GM19025 (cell line): Measurements from ENCODE around the gene RALBP1.
"Not testable (repeated sequence)": the region's sequence is repeated elsewhere in the genome, so short reads cannot be mapped to it uniquely, and the experiment has no call there.

Experiments
- ATAC-seq: cut with Tn5 transposase; IDR thresholded peaks from one replicate; pipeline ENCODE4 v1.9.1; 2021; ENCODE audit warnings: mild to moderate bottlenecking, low read depth, moderate library complexity; ENCODE audit not compliant: unreplicated experiment

The RALBP1 gene

DNA sequence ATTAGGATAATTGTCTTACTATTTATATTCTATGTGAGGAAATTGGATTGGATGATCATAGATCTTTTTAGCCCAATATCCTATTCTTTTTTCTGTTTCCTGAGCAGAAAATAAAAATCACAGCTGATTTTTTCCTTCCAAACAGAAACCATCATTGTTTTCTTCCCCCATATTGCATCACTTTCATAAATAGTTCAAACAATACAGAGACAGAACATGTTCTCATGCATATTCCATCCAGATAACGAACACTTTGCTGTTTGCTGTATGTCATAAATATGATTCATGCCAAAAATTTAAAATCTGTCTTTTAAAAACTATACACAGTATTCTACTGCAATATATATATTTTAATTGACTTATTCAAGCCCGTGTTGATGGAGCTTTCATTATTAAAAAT, 22.0 kb upstream of the RALBP1 start:
- ATAC-seq = no peak

DNA sequence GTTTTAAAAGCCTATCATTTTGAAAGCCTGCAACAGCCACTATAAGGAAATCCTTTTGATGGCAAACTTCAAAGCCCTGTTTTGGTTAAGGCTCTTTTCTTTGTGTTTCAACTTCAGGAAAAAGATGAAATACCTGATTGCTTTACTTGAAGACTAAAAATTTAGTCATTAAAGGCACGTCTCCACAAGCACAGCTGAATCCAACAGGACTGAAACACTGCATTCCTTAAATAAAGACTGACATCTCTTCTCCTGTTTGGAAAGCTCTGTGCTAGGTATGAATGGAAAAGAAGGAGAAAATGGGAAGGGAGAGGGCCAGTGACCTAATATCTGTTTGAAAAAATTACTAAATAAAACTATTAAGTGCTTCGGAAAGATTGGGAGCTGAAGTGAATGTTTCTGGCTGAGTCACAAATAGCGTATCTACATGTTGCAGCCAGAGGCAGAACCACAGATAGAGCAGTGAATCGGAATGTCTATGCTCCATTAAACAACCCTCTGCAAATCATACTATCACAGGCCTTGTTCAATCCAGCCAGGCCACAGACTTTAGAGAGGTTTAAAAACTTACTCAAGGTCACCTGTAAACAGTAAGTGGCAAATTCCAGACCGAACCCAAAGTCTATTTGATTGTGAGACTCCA, 21.1 kb upstream of the RALBP1 start:
- ATAC-seq = no peak

DNA sequence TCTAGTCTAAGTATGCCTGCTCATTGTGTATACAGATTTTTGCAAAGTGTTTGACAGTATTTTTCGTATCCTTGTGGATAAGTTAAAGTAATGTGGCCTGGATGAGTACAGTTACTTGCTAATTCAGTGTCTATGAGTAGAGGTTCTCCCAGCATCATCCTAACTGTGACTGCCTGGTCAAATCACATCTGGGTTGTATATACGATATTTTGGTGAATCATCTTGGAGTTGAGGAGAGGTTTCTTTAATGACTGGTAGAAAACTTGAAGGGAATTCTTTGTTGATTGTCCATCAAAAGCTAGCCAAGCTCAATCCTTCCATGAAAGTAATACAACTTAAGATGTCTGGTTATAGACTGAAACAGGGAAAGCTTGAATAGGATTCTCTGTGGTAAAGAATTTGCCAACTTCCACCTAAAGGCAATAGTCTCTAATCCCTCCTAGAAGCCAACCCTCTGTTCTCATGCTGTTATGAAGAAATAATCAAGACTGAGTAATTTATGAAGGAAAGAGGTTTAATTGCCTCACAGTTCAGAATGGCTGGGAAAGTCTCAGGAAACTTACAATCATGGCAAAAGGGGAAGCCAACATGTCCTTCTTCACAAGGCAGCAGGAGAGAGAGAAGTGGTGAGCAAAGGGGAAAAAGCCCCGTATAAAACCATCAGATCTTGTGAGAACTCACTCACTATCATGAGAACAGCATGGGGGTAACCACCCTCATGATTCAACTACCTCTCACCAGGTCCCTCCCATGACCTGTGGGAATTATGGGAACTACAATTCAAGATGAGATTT, 19.4 kb upstream of the RALBP1 start:
- no peak for ATAC-seq

DNA sequence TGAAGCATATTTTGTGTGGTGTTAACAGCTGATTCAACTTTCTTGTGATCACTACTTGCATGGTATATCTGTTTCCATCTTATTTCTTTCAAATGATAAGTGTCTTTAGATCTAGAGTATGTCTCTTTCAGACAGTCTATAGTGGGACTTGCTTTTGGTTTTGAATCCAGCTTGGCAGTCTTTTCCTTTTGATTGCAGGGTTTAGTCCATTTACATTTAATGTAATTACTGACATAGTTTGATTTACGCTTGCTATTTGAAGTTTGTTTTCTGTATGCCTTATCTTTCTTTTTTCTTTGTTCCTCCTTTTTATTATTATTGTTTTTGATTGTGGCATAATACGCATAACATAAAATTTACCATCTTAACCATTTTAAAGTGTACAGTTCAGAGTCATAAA, 9.2 kb upstream of the RALBP1 start:
- no peak for ATAC-seq

DNA sequence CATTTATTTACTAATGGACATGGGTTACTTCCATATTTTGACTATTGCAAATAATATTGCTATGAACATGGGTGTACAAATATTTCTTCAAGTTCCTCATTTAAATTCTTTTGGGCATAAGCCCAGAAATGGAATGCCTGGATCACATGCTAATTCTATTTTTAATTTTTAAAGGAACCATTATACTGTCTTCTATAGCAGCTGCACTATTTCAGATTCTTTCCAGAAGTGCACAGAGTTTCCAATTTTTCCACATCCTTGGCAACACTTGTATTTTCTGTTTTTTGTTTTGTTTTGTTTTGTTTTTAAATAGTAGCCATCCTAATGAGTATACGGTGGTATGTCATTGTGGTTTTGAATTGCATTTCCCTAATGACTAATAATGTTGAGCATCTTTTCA, 8.5 kb upstream of the RALBP1 start:
- ATAC-seq = no peak

DNA sequence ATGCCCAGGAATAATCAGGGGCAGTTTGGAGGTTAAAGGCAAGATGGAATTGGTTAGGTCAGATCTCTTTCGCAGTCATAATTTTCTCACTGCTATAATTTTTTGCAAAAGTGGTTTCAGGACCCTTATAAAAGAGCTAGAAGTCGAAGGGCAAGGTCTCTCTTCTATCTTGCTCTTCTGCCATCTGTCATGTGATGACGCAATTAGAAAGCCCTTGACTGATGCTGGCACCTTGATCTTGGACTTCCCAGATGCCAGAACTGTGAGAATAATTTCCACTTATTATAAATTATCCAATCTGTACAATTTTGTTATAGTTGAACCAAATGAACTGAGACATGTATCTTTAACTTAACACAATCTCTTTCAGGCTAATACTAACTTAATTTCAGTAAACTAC, 6.3 kb upstream of the RALBP1 start:
- ATAC-seq = no peak

DNA sequence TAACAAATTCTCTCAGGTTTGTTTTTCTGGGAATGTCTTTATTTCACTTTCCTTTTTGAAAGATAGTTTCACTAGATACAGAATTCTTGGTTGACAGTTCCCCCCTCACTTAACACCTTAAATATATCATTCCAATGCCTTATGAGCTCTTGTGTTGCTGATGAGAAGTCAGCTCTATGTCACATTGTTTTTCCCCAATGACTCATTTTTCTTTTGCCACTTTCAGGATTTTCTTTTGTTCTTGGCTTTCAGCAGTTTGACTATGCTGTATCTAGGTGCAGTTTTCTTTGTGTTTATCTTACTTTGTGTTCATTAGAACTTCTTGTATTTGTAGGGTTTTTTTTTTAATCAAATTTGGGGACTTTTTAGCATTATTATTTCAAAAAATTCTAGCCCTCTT, 5.6 kb upstream of the RALBP1 start:
- no peak for ATAC-seq

DNA sequence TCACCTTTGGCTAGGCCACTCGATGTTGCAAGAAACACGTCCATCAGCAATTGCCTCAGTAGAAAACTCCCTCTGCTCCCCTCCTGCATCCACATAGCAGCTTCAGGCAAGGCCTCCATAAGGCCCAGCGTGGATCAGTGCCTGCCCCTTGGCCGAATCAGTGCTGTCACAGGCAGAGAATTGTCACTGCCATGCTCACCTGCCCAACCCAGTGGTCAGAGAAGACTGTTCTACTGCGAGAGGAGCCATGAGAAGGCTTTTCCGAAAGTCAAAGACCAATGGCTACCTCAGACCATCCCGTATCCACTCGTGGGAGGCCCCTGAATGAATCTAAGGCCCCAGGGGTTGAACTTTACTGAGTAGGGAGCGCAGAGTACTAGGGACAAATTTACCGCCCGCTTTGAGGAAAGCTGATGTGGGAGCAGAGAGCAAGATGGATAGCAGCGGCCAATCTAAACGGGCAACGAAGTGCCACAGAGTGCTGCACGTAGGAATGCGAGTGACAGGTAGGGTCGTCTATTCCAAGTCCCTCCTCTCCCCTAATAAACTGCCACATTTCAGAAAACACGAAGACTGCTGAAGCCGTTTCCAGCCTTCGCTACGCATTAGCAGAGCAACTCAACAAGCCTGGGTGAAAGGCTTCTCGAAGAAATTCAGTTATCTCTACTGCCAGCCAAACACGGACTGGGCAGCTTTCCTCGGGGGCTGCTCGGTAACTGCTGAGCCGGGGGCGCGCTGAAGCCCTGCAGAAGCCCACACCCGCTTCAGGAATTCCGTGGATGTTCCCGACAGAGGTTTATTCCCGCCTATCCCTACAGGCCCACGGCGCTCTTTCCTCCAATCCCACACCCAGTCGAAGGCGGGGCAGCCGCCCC, 968 bp upstream of the RALBP1 start:
- ATAC-seq = no peak

DNA sequence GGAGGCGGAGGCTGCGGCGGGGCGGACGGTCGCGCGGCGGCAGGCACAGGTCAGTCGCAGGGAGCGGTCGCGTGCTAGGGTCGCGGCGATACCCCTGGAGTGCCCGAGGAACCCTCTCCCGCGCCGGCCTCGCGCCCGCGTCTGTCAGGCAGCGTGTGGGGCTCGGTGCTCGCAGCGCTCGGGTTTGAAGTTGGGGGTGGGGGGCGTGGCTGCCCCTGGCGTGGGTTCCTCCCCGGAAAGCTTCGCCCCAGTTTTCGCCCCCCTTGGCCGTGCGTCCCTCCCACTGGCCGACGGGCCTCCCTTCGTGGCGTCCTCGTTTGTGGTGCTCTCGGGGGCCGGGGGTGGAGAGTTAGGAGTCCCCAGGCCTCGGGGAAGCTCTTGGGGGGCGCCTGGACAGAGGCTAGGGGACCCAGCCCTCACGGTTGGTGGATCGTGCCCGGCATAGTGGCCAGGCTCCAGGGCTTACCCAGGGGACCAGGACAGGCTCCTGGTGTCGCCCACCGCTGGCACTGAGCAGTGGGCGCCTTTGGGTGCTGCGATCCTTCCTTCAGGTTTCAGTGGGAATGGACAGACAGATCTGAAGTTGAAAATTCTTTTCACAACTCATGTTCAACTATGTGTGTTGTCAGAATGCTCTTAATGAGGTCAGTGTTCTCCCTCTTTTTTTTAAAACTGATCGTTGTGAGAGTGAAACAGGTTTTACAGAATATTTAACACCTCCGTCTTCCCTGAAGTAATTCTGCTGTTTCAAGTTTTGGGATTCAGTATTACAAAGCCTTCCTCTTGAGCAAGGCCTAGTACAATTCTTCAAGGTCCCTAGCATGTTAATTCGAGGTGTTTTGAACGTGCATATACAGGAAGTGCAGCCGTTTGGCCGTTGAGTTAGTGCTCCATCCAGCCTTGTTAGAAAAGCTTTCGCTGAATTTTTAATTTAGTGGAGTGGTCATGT, 604 bp downstream of the RALBP1 start:
- no peak for ATAC-seq

DNA sequence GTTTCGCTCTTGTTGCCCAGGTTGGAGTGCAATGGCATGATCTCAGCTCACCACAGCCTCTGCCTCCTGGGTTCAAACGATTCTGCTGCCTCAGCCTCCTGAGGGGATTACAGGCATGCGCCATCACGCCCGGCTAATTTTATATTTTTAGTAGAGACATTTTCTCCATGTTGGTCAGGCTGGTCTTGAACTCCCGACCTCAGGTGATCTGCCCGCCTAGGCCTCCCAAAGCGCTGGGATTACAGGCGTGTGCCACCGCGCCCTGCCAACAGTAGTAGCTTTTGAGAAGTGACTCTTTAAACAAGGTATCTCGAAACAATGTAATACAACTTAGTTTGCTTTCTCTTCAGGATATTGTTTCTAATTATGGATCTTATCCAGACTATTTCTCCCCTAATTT, 1.6 kb downstream of the RALBP1 start:
- ATAC-seq = not testable (repeated sequence)

DNA sequence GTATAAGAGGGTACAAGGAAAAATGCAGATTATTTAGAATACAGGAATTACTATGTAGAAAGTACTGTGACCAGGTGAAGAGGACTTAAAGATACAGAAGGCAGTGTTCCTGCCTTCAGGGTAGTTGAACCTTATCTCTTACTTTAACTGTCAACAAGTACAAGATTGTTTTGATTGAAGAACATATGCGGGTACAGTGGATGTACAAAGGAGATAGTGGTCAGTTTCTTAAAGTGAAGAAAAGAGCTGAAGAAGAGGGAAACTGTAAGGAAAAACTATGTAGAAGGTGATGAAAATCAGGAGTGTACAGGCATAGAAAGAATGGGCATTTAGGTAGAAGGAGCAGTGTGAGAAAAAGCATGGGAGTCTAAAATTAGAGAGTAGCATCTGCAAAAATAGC, 2.2 kb downstream of the RALBP1 start:
- ATAC-seq = no peak

DNA sequence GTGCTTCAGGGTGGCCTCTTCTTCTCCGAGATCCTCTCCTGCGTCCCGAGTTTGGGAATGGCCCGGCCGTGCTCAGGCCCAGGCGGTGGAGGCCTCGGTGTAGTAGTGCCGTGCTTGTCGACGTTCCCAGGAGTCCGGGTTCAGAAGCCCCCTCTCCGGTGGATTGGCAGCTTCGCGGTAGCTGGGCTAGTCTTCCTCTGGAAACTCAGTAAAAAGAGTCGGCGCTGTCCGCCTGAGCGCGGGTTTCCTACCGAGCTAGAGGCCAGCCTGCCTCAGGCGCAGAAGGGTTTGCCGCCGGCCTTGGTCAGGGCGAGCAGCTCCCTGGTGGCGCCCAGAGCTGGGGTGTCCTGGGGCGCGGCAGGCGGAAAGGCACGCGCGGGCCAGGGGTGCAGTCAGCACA, 3.2 kb downstream of the RALBP1 start:
- no peak for ATAC-seq

DNA sequence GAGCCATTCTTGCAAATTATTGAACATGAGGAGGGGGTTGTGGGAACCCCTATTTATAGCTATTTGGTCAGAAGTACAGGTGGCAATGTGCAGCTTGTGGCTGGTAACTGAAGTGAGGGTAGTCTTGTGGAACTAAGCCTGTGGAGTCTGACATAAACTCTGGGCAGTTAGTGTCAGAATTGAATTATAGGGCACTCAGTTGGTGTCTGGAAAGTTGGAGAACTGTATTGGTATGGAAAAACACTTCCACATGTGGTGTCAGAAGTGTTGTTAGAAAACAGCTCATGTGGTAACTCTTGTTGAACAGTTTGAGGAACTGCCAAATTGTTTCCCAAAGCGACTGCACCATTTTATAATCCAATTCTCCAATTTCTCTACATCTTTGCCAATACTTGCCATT, 7.5 kb downstream of the RALBP1 start:
- no peak for ATAC-seq

DNA sequence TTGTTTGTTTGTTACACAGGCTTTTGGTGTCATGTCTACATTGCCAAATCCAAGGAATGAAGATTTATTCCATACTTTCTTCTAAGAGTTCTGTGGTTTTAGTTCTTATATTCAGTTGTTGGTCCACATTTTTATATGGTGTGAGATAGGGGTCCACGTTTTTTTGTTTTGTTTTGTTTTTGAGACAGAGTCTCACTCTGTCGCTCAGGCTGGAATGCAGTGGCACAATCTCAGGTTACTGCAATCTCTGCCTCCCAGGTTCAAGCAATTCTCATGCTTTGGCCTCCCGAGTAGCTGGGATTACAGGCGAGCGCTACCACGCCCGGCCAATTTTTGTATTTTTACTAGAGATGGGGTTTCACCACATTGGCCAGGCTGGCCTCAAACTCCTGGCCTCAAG, 8.2 kb downstream of the RALBP1 start:
- no peak for ATAC-seq

DNA sequence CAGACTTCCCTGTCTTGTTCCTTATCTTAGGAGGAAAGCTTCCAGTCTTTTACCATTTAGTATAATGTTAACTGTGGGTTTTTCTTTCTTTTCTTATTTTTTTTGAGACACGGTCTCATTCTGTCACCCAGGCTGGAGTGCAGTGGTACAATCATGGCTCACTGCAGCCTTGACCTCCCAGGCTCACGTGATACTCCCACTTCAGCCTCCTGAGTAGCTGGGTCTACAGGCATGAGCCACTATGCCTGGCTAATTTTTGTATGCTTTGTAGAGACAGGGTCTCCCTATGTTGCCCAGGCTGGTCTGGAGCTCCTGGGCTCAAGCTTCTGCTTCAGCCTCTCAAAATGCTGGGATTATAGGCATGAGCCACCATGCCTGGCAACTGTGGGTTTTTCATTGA, 9.5 kb downstream of the RALBP1 start:
- not testable (repeated sequence) for ATAC-seq

DNA sequence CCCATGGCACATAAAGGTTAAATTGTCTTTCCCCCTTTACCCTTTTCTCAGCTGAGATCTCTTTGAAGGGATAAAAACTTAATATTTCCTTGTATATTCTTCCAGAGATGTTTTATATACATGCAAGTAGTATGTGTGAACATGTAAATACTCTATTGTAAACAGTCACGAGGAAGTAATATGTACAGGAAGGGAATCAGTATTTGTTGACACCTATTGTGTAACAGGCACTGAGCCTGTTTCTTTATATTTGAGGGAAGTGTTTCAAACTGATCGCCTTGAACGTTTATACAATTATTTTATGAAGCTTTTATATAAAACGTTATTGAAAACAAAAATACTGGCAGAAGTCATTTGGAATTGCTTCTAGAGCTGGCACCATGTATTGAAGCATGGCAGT, 13.2 kb downstream of the RALBP1 start:
- no peak for ATAC-seq

DNA sequence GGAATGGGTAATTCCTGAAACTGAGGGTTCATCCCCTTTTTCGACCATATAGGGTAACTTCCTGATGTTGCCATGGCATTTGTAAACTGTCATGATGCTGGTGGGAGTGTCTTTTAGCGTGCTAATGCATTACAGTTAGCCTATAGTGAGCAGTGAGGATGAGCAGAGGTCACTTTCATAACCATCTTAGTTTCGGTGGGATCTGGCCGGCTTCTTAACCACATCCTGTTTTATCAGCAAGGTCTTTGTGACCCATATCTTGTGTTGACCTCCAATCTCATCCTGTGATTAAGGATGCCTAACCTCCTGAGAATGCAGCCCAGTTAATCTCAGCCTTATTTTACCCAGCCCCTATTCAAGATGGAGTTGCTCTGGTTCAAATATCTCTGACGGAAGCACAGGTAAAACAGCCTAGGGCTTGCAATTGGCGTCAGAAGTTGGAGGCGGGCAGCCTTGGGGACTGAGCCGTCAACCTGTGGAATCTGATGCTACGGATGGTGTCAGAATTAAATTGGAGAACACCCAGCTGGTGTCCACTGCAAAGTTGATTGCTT, 19.5 kb downstream of the RALBP1 start:
- peak; percentile 77 for ATAC-seq

DNA sequence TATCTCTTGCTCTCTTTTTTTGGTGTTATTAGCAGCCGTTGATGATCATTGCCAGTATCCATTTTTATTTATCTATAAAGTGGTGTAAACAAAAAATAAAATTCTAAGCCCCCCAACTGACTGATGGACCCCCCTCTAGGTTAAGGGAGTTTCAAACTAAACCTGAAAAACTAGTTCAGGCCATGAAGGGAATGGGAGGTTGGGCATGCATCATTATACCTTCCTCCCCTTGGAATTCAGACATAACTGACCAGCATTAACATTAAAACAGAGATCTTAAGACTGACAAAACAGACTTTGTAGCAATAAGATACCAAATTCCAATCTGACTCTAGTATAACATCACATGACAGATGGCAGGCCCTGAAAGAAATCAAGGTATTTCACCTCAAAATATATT, 20.2 kb downstream of the RALBP1 start:
- ATAC-seq = no peak

DNA sequence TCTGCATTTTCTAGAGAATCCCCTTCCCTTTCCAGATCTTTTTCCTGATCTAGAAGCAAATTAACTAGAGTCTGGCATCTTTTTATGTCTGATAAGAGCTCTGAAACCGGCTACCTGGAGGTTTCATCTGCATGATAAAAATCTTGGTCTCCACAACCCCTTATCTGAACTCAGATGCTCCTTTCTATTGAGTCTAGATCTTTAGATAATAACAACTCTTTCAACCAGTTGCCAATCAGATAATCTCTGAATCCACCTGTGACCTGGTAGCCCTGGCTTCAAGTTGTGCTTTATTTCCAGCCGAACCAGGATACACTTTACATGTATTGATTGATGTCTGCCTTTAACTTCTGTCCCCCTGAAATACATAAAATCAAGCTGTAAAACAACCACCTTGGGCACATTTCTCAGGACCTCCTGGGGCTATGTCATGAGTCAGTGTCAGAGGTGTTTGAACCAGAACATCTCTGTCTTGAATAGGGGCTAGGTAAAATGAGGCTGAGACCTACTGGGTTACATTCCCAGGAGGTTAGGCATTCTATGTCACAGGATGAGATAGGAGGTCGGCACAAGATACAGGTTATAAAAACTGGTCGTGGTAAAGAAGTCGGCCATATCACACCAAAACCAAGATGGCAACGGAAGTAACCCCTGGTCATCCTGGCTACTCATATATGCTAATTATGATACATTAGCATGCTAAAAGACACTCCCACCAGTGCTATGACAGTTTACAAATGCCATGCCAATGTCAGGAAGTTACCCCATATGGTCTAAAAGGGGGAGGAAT, 20.8 kb downstream of the RALBP1 start:
- no peak for ATAC-seq
